K562 (cell line): ENCODE data around the gene PCP2. TPM values are rescaled to one million over a fixed set of nuclear protein-coding genes. Genes with fewer than 3 reads are reported as not detected.

Source experiments
- ATAC-seq: fragments of 200-7000 bp; cut with Tn5 transposase; 3 replicates; pipeline ENCODE4 v1.9.1; 2020; ENCODE audit warnings: moderate library complexity
- BruUV-seq: library from RNA; stranded (reverse); fragments of 400-500 nt; replicated peaks from 2 replicates; lab custom pipeline; 2021; lab: Mats Ljungman, UMichigan
- CTCF ChIA-PET: fragments of 300-600 bp; formaldehyde crosslinking; extraction: SDS; loops from one replicate; lab custom pipeline; 2021; ENCODE audit warnings: low intra/inter-chr PET ratio; lab: Yijun Ruan, JAX
- POLR2A ChIA-PET: fragments of 300-600, 350-650 bp; sonication (Branson Sonifier 250); formaldehyde crosslinking; extraction: SDS; loops from one replicate; lab custom pipeline; 2021; ENCODE audit warnings: antibody characterized with exemption, inconsistent platforms; lab: Yijun Ruan, JAX
- DNase-seq, 4 experiments: peaks; one replicate each; pipeline versions ENCODE4 v3.0.0 to v3.0.0-alpha.2; 2011 to 2018; ENCODE audit warnings: low spot score in 3 of 4, mixed read lengths in 3 of 4; ENCODE audit errors: extremely low read depth in 1 of 4
- FAIRE-seq: peaks from 2 replicates; lab custom pipeline; 2011; peaks lifted over from hg19 to GRCh38; lab: Jason Lieb, UNC
- H2AFZ ChIP-seq: 2 replicates; pipeline ENCODE4 v1.6.0; 2011; ENCODE audit warnings: low read depth, low read length, control low read depth, inconsistent platforms
- H3K27ac ChIP-seq: fragments of 200-600 bp; 3 replicates; pipeline ENCODE4 v1.8.0; 2011; ENCODE audit warnings: low read depth, mild to moderate bottlenecking, control low read depth, inconsistent platforms, low read length, moderate library complexity, mixed read lengths; ENCODE audit errors: extremely low read depth
- H3K27me3 ChIP-seq, 2 experiments: fragments of 300-600 bp in 1 of 2; 2 replicates in 1 of 2; 3 replicates in 1 of 2; pipeline versions ENCODE4 v1.6.0 to v1.8.0; 2011; ENCODE audit warnings: inconsistent platforms in 2 of 2, low read length in 2 of 2, mild to moderate bottlenecking in 1 of 2, mixed read lengths in 1 of 2, moderate library complexity in 1 of 2; ENCODE audit not compliant: control insufficient read depth in 2 of 2, insufficient read depth in 2 of 2
- H3K36me3 ChIP-seq: fragments of 300-600 bp; 3 replicates; pipeline ENCODE4 v1.8.0; 2011; ENCODE audit warnings: mild to moderate bottlenecking, low read length, inconsistent platforms; ENCODE audit not compliant: control insufficient read depth, insufficient read depth
- H3K4me1 ChIP-seq, 2 experiments: fragments of 200-600 bp in 1 of 2; replicated peaks in 1 of 2; 2 replicates in 1 of 2; 3 replicates in 1 of 2; pipeline versions ENCODE4 v1.5.1 to v1.8.0; 2011; ENCODE audit warnings: inconsistent platforms in 2 of 2, low read length in 2 of 2, mild to moderate bottlenecking in 1 of 2, mixed read lengths in 1 of 2, moderate library complexity in 1 of 2; ENCODE audit not compliant: control insufficient read depth in 2 of 2, insufficient read depth in 2 of 2
- H3K4me2 ChIP-seq: 2 replicates; pipeline ENCODE4 v1.6.1; 2011; ENCODE audit warnings: low read length, control low read depth, inconsistent platforms, mixed read lengths; ENCODE audit not compliant: insufficient read depth
- H3K4me3 ChIP-seq: fragments of 200-600 bp; sonication (generic), shearing (Covaris generic); 2 replicates; pipeline ENCODE4 v1.5.1; 2016; ENCODE audit warnings: control low read depth, inconsistent platforms
- H3K79me2 ChIP-seq: fragments of 200-600 bp; 3 replicates; pipeline ENCODE4 v1.8.0; 2011; ENCODE audit warnings: low read length, inconsistent platforms; ENCODE audit not compliant: control insufficient read depth, insufficient read depth
- H3K9ac ChIP-seq, 2 experiments: 2 replicates each; pipeline versions ENCODE4 v1.6.0 to v1.6.1; 2011; ENCODE audit warnings: low read depth in 2 of 2, low read length in 2 of 2, control low read depth in 1 of 2, inconsistent platforms in 1 of 2, mild to moderate bottlenecking in 1 of 2, mixed read lengths in 1 of 2; ENCODE audit not compliant: insufficient read depth in 1 of 2
- H3K9me1 ChIP-seq: one replicate; pipeline ENCODE4 v1.6.0; 2011; ENCODE audit warnings: inconsistent platforms, mild to moderate bottlenecking, low read length, moderate library complexity; ENCODE audit not compliant: control insufficient read depth, insufficient read depth
- H3K9me3 ChIP-seq: replicated peaks from 2 replicates; pipeline ENCODE4 v1.5.1; 2011; ENCODE audit warnings: low read depth, low read length, inconsistent platforms; ENCODE audit not compliant: control insufficient read depth, insufficient read depth
- H4K20me1 ChIP-seq: replicated peaks from 2 replicates; pipeline ENCODE4 v1.6.1; 2011; ENCODE audit warnings: low read length, inconsistent platforms, mixed read lengths; ENCODE audit not compliant: control insufficient read depth, insufficient read depth
- ILK ChIP-seq: fragments of 450-650 bp; IDR thresholded peaks from 2 replicates; pipeline ENCODE4 v1.6.1; 2016; ENCODE audit warnings: missing genetic modification characterization, low read depth, mild to moderate bottlenecking, missing compliant biosample characterization, moderate library complexity, borderline replicate concordance
- KDM5B ChIP-seq: fragments of 200-600 bp; sonication (generic); IDR thresholded peaks from 2 replicates; pipeline ENCODE4 v1.6.1; 2012; ENCODE audit warnings: low read depth, mild to moderate bottlenecking, moderate library complexity, low read length, control low read depth, inconsistent platforms; ENCODE audit not compliant: insufficient replicate concordance
- NCOA1 ChIP-seq: fragments of 450-650 bp; IDR thresholded peaks from 2 replicates; pipeline ENCODE4 v1.6.1; 2016; ENCODE audit warnings: low read depth
- SREBF2 ChIP-seq: sonication (generic); formaldehyde crosslinking; IDR thresholded peaks from 2 replicates; pipeline ENCODE4 v1.4.0; 2020; ENCODE audit warnings: mild to moderate bottlenecking, missing genetic modification reagents
- WGBS: fragments of 100-300 bp; shearing (Covaris generic); methylation state at CpG from one replicate; pipeline ENCODE4 v1.1.6; 2016; ENCODE audit warnings: low coverage, mixed read lengths; ENCODE audit not compliant: insufficient coverage; ENCODE audit errors: missing lambda C conversion rate; 5-methylcytosine and 5-hydroxymethylcytosine counted together
- in situ Hi-C: fragments of 300-500 bp; cut with MboI; formaldehyde crosslinking; loops from 4 replicates; pipeline ENCODE4 v1.15.0; 2018; ENCODE audit warnings: inconsistent platforms, mixed read lengths
- intact Hi-C: fragments of 100-400 bp; cut with micrococcal nuclease; formaldehyde crosslinking; loops from 2 replicates; pipeline ENCODE4 v1.14.2; 2022
- polyA plus RNA-seq, 8 experiments: library from polyadenylated mRNA; depleted of rRNA in 4 of 8; stranded (reverse) in 5 of 8; unstranded in 3 of 8; fragments of >200 nt; fragmentation: Nextera tagmentation in 2 of 8; fragmentation: Illumina TruSeq in 1 of 8; extraction: Ambion mirVana in 2 of 8; extraction: Trizol in 1 of 8; gene quantifications; 2 replicates each; pipeline versions ENCODE4 v1.2.1 to v1.2.3, GENCODE V29; 2011 to 2014; ENCODE audit warnings: inconsistent platforms in 1 of 8, missing spikeins in 1 of 8
- total RNA-seq, 7 experiments: library from RNA; depleted of rRNA in 6 of 7; stranded (reverse); fragments of >200 nt in 6 of 7; fragmentation: Illumina TruSeq in 2 of 7; extraction: Trizol in 2 of 7; gene quantifications; 2 replicates each; pipeline versions ENCODE4 v1.2.1 to v1.2.3, GENCODE V29; 2011 to 2021; ENCODE audit warnings: low replicate concordance in 1 of 7

Gene PCP2
- total and polyA plus RNA-seq, 9 of the 15 experiments (the other 6 are each of a cell fraction or from before 2014, with no cell fraction given) = 0.17 to 1.3 (median 0.49) TPM; not detected in 3

DNA sequence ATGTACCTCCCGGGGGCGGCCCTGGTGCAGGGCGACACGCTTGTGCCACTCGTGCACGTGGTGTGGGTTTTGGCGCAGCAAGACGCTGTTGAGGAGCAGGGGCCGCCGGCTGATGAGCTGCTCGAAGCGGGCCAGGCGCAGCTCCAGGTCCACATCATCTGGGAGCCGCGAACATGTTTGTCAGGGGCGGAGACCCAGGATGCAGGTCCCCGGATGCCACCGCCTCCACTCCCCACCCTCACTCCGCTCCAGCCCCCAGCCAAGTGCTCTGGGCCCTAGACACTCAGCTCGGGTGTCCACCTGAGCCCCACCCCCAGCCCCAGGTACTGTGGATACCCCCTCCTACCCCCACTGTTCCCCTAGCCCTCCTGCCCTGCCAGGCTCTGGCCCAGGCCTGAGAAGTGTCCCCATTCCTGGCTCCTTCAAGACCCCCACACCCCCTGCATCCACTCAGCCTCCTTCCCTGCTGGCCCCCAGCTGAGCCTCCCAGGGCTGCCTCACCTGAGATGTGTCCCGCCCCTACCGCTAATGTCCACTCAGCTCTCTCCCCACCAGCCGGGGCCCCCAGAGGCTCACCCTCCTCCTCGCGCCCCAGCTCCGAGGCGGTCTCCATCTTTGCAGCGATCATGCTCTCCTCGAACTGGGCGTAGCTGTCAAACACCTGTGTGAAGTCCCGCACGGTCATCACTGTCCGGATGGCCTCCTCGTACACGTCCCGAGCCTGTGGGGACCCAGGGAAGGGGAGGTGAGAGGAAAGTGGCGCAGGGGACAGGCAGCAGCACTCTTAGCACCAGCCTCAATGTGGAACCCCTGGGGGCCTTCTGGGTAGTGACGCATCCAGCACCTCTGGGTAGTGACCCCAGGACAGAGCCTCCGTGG, 9.6 kb downstream of the PCP2 start:
- ChIA-PET POLR2A (interaction anchor here (0.5 to 1.4 kb wide), 6 partner anchors 9 to 540 kb away, joined by 3 to 7 read pairs (median 4); no protein-coding TSS in a partner anchor), CTCF (no interaction called here)
- ATAC-seq = no peak; the same call in 2 of the 3 replicates
- Histone ChIP-seq H3K4me3 (no peak overlapping the region), H3K4me1 (peaks cover 4 to 47% of the 10 kb centered on the region in 2 experiments; a peak in 4 of 5 replicates), H3K79me2 (peaks cover 28% of the 10 kb centered on the region), H3K9ac (no peak overlapping the region; a peak in 1 of 4 replicates), H4K20me1 (no peaks in the 10 kb centered on the region), H3K27me3 (no peaks in the 10 kb centered on the region), H3K27ac (no peak overlapping the region), H2AFZ (no peak overlapping the region), H3K9me3 (no peaks in the 10 kb centered on the region), H3K9me1 (no peaks in the 10 kb centered on the region), H3K36me3 (peaks cover 75% of the 10 kb centered on the region; the same call in 2 of the 3 replicates), H3K4me2 (no peak overlapping the region)
- in situ Hi-C loops (no loop called here), intact Hi-C loops (no loop called here)
- WGBS = 91% methylated on average over 28 of the region's 39 CpGs
- FAIRE-seq = no peak
- no TSS peak for BruUV-seq
- DNase-seq = no peak
- TF ChIP-seq KDM5B (no peak), ILK (no peak), SREBF2 (CRISPR knock-in tag) (no peak), NCOA1 (no peak)
